ENCODE results near the gene SLC9A8.

Gene SLC9A8

GRCh38 chr20:49891476-49892110 lies 79.0 kb downstream of the SLC9A8 start:
- Histone ChIP-seq H3K36me3 (ENCODE audit: insufficient read depth) (no peaks in the 10 kb centered on the region), H3K9ac (no peak overlapping the region), H3K27ac (no peak overlapping the region), H4K20me1 (ENCODE audit: insufficient read depth) (no peaks in the 10 kb centered on the region), H3K4me2 (no peak overlapping the region), H3K27me3 (ENCODE audit: insufficient read depth, low read depth) (no peaks in the 10 kb centered on the region), H3K4me1 (ENCODE audit: low read depth, poor library complexity, severe bottlenecking) (peaks cover 38% of the 10 kb centered on the region), H3K4me3 (IDR thresholded peaks at IDR 0.05; ENCODE audit: insufficient read depth, low read depth, low read length) (no peak overlapping the region), H2AFZ (ENCODE audit: low read depth) (no peak overlapping the region), H3K79me2 (ENCODE audit: insufficient read depth, low read depth) (no peaks in the 10 kb centered on the region)
- no peak for TF ChIP-seq CTCF (conservative IDR thresholded peaks at IDR 0.05; ENCODE audit: low read depth, low read length)

- H3K36me3 ChIP-seq (ENCODE audit: insufficient read depth) = no peaks in the 10 kb centered on the region
- H3K27me3 ChIP-seq (ENCODE audit: insufficient read depth, low read depth) = no peaks in the 10 kb centered on the region
- peaks cover 31% of the 10 kb centered on the region for H3K4me1 ChIP-seq (ENCODE audit: low read depth, poor library complexity, severe bottlenecking)
- no peaks in the 10 kb centered on the region for H4K20me1 ChIP-seq (ENCODE audit: insufficient read depth)
- H2AFZ ChIP-seq (ENCODE audit: low read depth) = no peak overlapping the region
- no peaks in the 10 kb centered on the region for H3K79me2 ChIP-seq (ENCODE audit: insufficient read depth, low read depth)
- H3K9ac ChIP-seq = no peak overlapping the region
- H3K27ac ChIP-seq = no peak overlapping the region
- H3K4me2 ChIP-seq = no peak overlapping the region
- no peak overlapping the region for H3K4me3 ChIP-seq (IDR thresholded peaks at IDR 0.05; ENCODE audit: insufficient read depth, low read depth, low read length)
- no peak for TF ChIP-seq CTCF (conservative IDR thresholded peaks at IDR 0.05; ENCODE audit: low read depth, low read length)
Measured at GRCh38 chr20:49892260-49892659, 79.6 kb downstream of the SLC9A8 start.

- H3K4me3 ChIP-seq (IDR thresholded peaks at IDR 0.05; ENCODE audit: insufficient read depth, low read depth, low read length) = no peak overlapping the region
- no peaks in the 10 kb centered on the region for H3K27me3 ChIP-seq (ENCODE audit: insufficient read depth, low read depth)
- no peak for TF ChIP-seq CTCF (conservative IDR thresholded peaks at IDR 0.05; ENCODE audit: low read depth, low read length)
- H3K4me2 ChIP-seq = no peak overlapping the region
- H3K36me3 ChIP-seq (ENCODE audit: insufficient read depth) = no peaks in the 10 kb centered on the region
- H3K9ac ChIP-seq = no peak overlapping the region
- no peak overlapping the region for H3K27ac ChIP-seq
- no peaks in the 10 kb centered on the region for H3K79me2 ChIP-seq (ENCODE audit: insufficient read depth, low read depth)
- peaks cover 26% of the 10 kb centered on the region for H3K4me1 ChIP-seq (ENCODE audit: low read depth, poor library complexity, severe bottlenecking)
- no peak overlapping the region for H2AFZ ChIP-seq (ENCODE audit: low read depth)
- H4K20me1 ChIP-seq (ENCODE audit: insufficient read depth) = no peaks in the 10 kb centered on the region
Measured at GRCh38 chr20:49892817-49893216, 80.2 kb downstream of the SLC9A8 start.

- Histone ChIP-seq H3K4me2 (no peak overlapping the region), H3K27me3 (ENCODE audit: insufficient read depth, low read depth) (no peaks in the 10 kb centered on the region), H3K36me3 (ENCODE audit: insufficient read depth) (no peaks in the 10 kb centered on the region), H3K27ac (no peak overlapping the region), H4K20me1 (ENCODE audit: insufficient read depth) (no peaks in the 10 kb centered on the region), H3K79me2 (ENCODE audit: insufficient read depth, low read depth) (no peaks in the 10 kb centered on the region), H3K4me3 (IDR thresholded peaks at IDR 0.05; ENCODE audit: insufficient read depth, low read depth, low read length) (no peak overlapping the region), H3K4me1 (ENCODE audit: low read depth, poor library complexity, severe bottlenecking) (peaks cover 19% of the 10 kb centered on the region), H2AFZ (ENCODE audit: low read depth) (no peak overlapping the region), H3K9ac (no peak overlapping the region)
- TF ChIP-seq CTCF (conservative IDR thresholded peaks at IDR 0.05; ENCODE audit: low read depth, low read length) = no peak
Measured at GRCh38 chr20:49893242-49894072, 80.8 kb downstream of the SLC9A8 start.
